Adrenal gland (tissue), 5 donors: ENCODE results near the gene TAAR8.

Source experiments
- POLR2A ChIP-seq, 2 donors: fragments of 450-650 bp; IDR thresholded peaks; one replicate each; pipeline ENCODE4 v1.6.1; 2017; ENCODE audit warnings: antibody characterized with exemption in 2 of 2, mild to moderate bottlenecking in 2 of 2, moderate library complexity in 1 of 2
- TF ChIP-seq, protein P1 (sequence below), 6 experiments: fragments of 450-650 bp in 4 of 6; fragments of 200-600 bp in 2 of 6; sonication (generic) in 1 of 6; IDR thresholded peaks; 1 replicate in 5 of 6; 2 replicates in 1 of 6; pipeline versions ENCODE4 v1.5.1 to v1.8.0; 2016 to 2021; ENCODE audit warnings: antibody characterized with exemption in 6 of 6, mild to moderate bottlenecking in 2 of 6, moderate library complexity in 1 of 6
- donor health status: DM: no; HTN: no; CAD: no.

DNA sequence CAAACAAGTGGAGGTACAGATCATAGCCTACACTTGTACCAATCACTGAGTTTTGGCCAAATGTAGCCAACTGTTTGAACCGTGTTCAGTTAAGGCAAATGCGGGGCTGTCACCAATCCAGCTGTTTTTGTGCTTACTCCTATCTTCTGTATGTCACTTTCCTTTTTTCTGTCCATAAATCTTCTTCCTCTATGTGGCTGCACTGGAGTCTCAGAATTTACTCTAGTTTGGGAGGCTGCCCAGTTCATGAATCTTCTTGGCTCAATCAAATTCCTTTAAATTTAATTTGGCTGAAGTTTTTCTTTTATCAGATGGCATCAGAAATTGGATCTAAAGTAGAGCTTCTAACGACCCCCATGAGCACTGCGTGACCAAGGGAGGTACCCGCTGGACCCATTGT, 27.8 kb upstream of the TAAR8 start:
- TF ChIP-seq, protein P1, sequence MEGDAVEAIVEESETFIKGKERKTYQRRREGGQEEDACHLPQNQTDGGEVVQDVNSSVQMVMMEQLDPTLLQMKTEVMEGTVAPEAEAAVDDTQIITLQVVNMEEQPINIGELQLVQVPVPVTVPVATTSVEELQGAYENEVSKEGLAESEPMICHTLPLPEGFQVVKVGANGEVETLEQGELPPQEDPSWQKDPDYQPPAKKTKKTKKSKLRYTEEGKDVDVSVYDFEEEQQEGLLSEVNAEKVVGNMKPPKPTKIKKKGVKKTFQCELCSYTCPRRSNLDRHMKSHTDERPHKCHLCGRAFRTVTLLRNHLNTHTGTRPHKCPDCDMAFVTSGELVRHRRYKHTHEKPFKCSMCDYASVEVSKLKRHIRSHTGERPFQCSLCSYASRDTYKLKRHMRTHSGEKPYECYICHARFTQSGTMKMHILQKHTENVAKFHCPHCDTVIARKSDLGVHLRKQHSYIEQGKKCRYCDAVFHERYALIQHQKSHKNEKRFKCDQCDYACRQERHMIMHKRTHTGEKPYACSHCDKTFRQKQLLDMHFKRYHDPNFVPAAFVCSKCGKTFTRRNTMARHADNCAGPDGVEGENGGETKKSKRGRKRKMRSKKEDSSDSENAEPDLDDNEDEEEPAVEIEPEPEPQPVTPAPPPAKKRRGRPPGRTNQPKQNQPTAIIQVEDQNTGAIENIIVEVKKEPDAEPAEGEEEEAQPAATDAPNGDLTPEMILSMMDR (IDR thresholded peaks at IDR 0.05), result no peak
- TF ChIP-seq POLR2A (IDR thresholded peaks at IDR 0.05), result no peak
